Sigmoid colon (tissue), 7 donors: ENCODE data around the gene RPA3. TPM values are rescaled to one million over a fixed set of nuclear protein-coding genes. Genes with fewer than 3 reads are reported as not detected.

Experiments
- DNase-seq: peaks from one replicate; pipeline ENCODE4 v3.0.0-alpha.2; 2019
- H3K27ac ChIP-seq, 4 donors: fragments of 200-600 bp; sonication (generic); one replicate each; pipeline ENCODE4 v1.5.1; 2016 to 2019; ENCODE audit warnings: mild to moderate bottlenecking in 1 of 4
- H3K27me3 ChIP-seq, 3 donors: fragments of 200-600 bp; sonication (generic); one replicate each; pipeline ENCODE4 v1.5.1; 2019; ENCODE audit warnings: mild to moderate bottlenecking in 1 of 3
- H3K36me3 ChIP-seq, 4 donors: fragments of 200-600 bp; sonication (generic); one replicate each; pipeline ENCODE4 v1.5.1; 2016 to 2019
- H3K4me1 ChIP-seq, 4 donors: fragments of 200-600 bp; sonication (generic); one replicate each; pipeline ENCODE4 v1.5.1; 2017 to 2019
- H3K4me3 ChIP-seq, 4 donors: fragments of 200-600 bp; sonication (generic); one replicate each; pipeline ENCODE4 v1.5.1; 2017 to 2019; ENCODE audit warnings: mild to moderate bottlenecking in 2 of 4, moderate library complexity in 1 of 4
- H3K9me3 ChIP-seq, 4 donors: fragments of 200-600 bp in 3 of 4; sonication (generic) in 3 of 4; one replicate each; pipeline versions ENCODE4 v1.5.1 to v1.6.1; 2013 to 2019
- EP300 ChIP-seq, 4 donors: sonication (generic); formaldehyde crosslinking; IDR thresholded peaks; one replicate each; pipeline ENCODE4 v1.6.1; 2017; ENCODE audit warnings: antibody characterized with exemption in 4 of 4
- POLR2A ChIP-seq, 2 donors: fragments of 450-650 bp; IDR thresholded peaks; one replicate each; pipeline ENCODE4 v1.6.1; 2016; ENCODE audit warnings: antibody characterized with exemption in 2 of 2, mild to moderate bottlenecking in 2 of 2, moderate library complexity in 2 of 2
- POLR2AphosphoS5 ChIP-seq, 4 donors: sonication (generic); formaldehyde crosslinking; IDR thresholded peaks; one replicate each; pipeline ENCODE4 v1.6.1; 2017; ENCODE audit warnings: antibody characterized with exemption in 4 of 4
- WGBS, 2 donors: extraction: QIAGEN DNeasy Blood & Tissue Kit; methylation state at CpG; one replicate each; pipeline ENCODE4 v1.1.7; 2013; 5-methylcytosine and 5-hydroxymethylcytosine counted together
- intact Hi-C: fragments of 100-400 bp; cut with DNase I; formaldehyde crosslinking; loops from one replicate; pipeline ENCODE4 v1.15.1; 2023
- polyA plus RNA-seq, 3 donors: library from polyadenylated mRNA; stranded (reverse); fragments of 200-250 nt; gene quantifications; one replicate each; pipeline ENCODE4 v1.2.3, GENCODE V29; 2013
- total RNA-seq, 4 donors: library from RNA; depleted of rRNA; stranded (reverse); fragments of >200 nt; gene quantifications; one replicate each; pipeline ENCODE4 v1.1.0, GENCODE V29; 2016
- TF ChIP-seq, protein P1 (sequence below), 4 experiments: fragments of 450-650 bp in 3 of 4; fragments of 200-600 bp in 1 of 4; IDR thresholded peaks; one replicate each; pipeline ENCODE4 v1.5.1; 2016 to 2019; ENCODE audit warnings: antibody characterized with exemption in 4 of 4, mild to moderate bottlenecking in 3 of 4, moderate library complexity in 2 of 4
- donor health status: healthy with polysubstance abuse.
- donor health status: Bipolar disorder and iron deficiency.
- donor health status: healthy.

RPA3 gene
- total and polyA plus RNA-seq, 7 donors: 15.8 to 66.8 (median 30.3) TPM

DNA sequence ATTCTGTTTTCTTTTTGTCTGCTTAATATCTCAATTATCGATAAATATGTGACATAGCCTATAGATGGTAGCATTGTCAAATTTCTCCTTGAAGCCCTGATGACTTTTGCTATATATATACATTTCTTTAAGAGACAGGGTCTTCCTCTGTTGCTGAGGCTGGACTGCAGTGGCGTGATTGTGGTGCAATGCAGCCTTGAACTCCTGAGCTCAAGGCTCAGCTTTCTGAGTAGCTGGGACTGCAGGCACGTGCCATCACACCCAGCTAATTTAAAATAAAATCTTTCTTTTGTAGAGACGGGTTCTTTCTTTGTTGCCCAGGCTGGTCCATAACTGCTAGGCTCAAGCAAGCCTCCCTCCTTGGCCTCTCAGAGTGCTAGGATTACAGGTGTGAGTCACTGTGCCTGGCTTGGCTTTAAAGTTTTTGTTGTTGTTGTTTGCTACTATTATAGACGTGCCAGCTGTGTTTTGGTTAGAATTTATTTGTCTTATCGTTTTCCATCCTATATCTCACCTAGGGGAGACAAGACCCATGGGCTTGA is 70.8 kb downstream of the RPA3 start:
- TF ChIP-seq POLR2AphosphoS5 (IDR thresholded peaks at IDR 0.05): no peak
- no peak for DNase-seq
- Histone ChIP-seq H3K4me1 (peaks cover 0 to under 1% (median 0%) of the 10 kb centered on the region in 4 donors), H3K9me3 (no peaks in the 10 kb centered on the region), H3K27me3 (no peaks in the 10 kb centered on the region), H3K36me3 (no peaks in the 10 kb centered on the region), H3K27ac (no peak overlapping the region), H3K4me3 (no peak overlapping the region)
- intact Hi-C loops: loop anchor here (10.0 kb wide), 2 partner anchors 317 to 463 kb away; partner anchors contain the start of genes C1GALT1 and GLCCI1
- WGBS, 2 donors: 70 to 74% methylated on average over 6 of the region's 6 CpGs

DNA sequence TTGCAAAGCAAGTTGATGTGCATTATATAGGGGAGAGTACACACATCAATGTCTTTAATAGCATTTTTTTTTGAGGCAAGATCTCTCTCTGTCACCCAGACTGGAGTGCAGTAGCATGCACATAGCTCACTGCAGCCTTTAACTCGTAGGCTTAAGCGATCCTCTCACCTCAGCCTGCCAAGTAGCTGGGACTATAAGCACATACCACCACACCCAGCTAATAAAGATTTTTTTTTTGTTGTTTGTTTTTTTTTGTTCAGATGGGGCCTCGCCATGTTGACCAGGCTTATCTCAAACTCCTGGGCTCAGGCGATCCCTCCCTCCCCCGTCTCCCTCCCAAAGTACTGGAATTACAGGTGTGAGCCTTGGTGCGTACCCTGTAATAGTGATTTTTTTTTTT is 76.3 kb downstream of the RPA3 start:
- WGBS, 2 donors: 26 to 74% methylated on average over 6 of the region's 6 CpGs
- Histone ChIP-seq H3K4me1 (peaks cover 0 to 22% (median 16%) of the 10 kb centered on the region in 4 donors), H3K4me3 (no peak overlapping the region), H3K9me3 (no peaks in the 10 kb centered on the region), H3K27me3 (no peaks in the 10 kb centered on the region), H3K27ac (no peak overlapping the region), H3K36me3 (peaks cover 0 to 4% (median 0%) of the 10 kb centered on the region in 4 donors)
- TF ChIP-seq POLR2AphosphoS5 (IDR thresholded peaks at IDR 0.05): no peak
- TF ChIP-seq, protein P1, sequence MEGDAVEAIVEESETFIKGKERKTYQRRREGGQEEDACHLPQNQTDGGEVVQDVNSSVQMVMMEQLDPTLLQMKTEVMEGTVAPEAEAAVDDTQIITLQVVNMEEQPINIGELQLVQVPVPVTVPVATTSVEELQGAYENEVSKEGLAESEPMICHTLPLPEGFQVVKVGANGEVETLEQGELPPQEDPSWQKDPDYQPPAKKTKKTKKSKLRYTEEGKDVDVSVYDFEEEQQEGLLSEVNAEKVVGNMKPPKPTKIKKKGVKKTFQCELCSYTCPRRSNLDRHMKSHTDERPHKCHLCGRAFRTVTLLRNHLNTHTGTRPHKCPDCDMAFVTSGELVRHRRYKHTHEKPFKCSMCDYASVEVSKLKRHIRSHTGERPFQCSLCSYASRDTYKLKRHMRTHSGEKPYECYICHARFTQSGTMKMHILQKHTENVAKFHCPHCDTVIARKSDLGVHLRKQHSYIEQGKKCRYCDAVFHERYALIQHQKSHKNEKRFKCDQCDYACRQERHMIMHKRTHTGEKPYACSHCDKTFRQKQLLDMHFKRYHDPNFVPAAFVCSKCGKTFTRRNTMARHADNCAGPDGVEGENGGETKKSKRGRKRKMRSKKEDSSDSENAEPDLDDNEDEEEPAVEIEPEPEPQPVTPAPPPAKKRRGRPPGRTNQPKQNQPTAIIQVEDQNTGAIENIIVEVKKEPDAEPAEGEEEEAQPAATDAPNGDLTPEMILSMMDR (IDR thresholded peaks at IDR 0.05): no peak
- no peak for TF ChIP-seq EP300 (IDR thresholded peaks at IDR 0.05)
- TF ChIP-seq POLR2A (IDR thresholded peaks at IDR 0.05): no peak
- intact Hi-C loops: loop anchor here (10.0 kb wide), 2 partner anchors 323 to 457 kb away; partner anchors contain the start of genes C1GALT1 and GLCCI1
- DNase-seq: no peak

DNA sequence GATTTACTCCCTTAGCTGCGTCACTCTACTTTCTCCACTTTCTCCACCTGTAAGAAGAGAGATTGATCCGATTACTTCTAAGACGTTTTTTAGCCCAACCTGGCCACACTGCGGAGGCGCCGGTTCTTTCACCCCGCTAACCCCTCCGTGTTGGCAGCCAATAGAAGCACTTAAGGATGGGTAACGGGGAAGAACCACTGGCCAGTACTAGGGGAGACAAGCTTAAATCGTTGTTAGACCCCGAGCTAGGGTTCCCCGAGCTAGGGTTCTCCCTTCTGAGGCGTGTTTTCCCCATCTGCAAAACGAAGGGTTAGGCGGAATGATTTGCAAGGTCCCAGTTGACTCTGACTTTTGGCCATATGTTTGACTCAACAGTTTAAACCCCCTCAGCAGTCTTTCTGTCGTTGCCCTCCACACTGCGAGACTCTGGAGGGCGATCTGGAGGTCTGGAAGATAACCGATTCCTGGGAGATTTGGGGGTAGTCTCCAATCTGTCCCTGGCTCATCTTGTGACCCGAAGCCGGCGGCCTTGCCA is 77.2 kb downstream of the RPA3 start:
- Histone ChIP-seq H3K27me3 (no peaks in the 10 kb centered on the region), H3K36me3 (peaks cover 0 to 13% (median 0%) of the 10 kb centered on the region in 4 donors), H3K4me1 (peaks cover 0 to 22% (median 16%) of the 10 kb centered on the region in 4 donors), H3K27ac (peak overlapping the region; percentile 79 to 92 (median 90)), H3K9me3 (no peaks in the 10 kb centered on the region), H3K4me3 (peak overlapping the region; percentile 68 to 87 (median 78))
- TF ChIP-seq POLR2A (IDR thresholded peaks at IDR 0.05) (no peak), POLR2AphosphoS5 (IDR thresholded peaks at IDR 0.05) (no peak), EP300 (IDR thresholded peaks at IDR 0.05) (no peak)
- TF ChIP-seq, protein P1 (IDR thresholded peaks at IDR 0.05): no peak
- 2 to 6% methylated on average over 22 of the region's 22 CpGs for WGBS, 2 donors
- no peak for DNase-seq
- intact Hi-C loops: loop anchor here (10.0 kb wide), 2 partner anchors 324 to 456 kb away; partner anchors contain the start of genes C1GALT1 and GLCCI1

DNA sequence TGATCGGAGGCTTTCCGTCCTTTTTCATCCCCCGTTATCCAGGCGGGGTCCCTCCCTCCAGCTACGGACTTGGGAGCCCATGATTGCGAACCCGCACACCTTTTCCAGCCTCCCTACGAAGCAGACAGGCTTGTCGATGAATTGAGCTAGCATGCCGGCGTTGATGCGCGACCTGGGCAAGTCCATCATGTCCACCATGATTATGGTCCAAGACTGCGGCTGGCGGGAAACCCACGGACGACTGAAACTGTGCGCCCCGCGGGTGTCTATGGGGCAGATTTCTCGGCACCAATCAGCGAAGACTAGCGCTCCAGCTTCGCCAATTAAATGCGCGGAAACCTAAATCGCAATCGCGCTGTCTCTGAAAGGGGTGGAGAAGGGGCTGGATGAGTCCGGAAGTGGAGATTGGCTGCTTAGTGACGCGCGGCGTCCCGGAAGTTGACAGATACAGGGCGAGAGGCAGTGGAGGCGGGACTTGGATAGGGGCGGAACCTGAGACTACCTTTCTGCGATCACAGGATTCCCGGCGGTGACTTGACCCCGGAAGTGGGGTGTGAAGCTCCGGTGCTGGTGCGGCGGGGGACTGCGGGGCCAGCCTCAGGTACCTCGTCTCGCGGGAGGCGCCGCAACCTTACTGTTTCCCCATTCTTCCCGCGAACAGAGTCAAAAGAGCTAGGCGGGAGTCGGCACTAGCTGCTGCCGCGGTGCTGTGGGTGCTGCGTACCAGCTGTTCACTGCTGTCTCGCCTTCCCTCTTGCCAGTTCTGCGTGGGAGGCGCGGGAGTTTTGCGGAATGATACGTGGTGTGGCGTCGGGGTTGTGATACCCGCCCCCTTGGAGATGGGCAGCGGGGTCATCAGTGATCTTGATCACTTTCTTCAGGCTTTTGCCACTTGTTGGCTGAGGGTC is 77.9 kb downstream of the RPA3 start, which contains the start of gene UMAD1:
Gene UMAD1 (plus strand): TSS at position 532 of the 908 bp plus-strand sequence. CDS start 32,620 bp downstream, outside the sequence.
- DNase-seq: peak; percentile 99
- peaks cover 0 to 18% (median 0%) of the 10 kb centered on the region in 4 donors for H3K36me3 ChIP-seq

More for the DNA sequence above, 77.9 kb downstream of the RPA3 start, which contains the start of gene UMAD1:
- Histone ChIP-seq H3K4me3 (peak within 1 kb of the TSS; percentile 68 to 87 (median 78)), H3K4me1 (peaks cover 0 to 22% (median 16%) of the 10 kb centered on the region in 4 donors), H3K27me3 (no peaks in the 10 kb centered on the region), H3K27ac (peak within 1 kb of the TSS; percentile 79 to 92 (median 90)), H3K9me3 (no peaks in the 10 kb centered on the region)
- 0 to 1% methylated on average over 68 of the region's 68 CpGs for WGBS, 2 donors
- TF ChIP-seq POLR2AphosphoS5 (IDR thresholded peaks at IDR 0.05) (peak; percentile 71 to 87 (median 83)), POLR2A (IDR thresholded peaks at IDR 0.05) (peak; percentile 40 to 69), EP300 (IDR thresholded peaks at IDR 0.05) (no peak)
- TF ChIP-seq, protein P1 (IDR thresholded peaks at IDR 0.05): no peak
- intact Hi-C loops: loop anchor here (10.0 kb wide), 2 partner anchors 324 to 456 kb away; partner anchors contain the start of genes C1GALT1 and GLCCI1
